HG02885 (cell line): ENCODE measurements around the gene SLC35F1.

ENCODE experiments used
- ATAC-seq: cut with Tn5 transposase; IDR thresholded peaks from one replicate; pipeline ENCODE4 v1.9.1; 2021; ENCODE audit warnings: mild to moderate bottlenecking; ENCODE audit not compliant: unreplicated experiment, poor library complexity

SLC35F1 gene

GRCh38 chr6:118174071-118174470 is 267.0 kb downstream of the SLC35F1 start:
- no peak for ATAC-seq

GRCh38 chr6:118177720-118178119 is 270.7 kb downstream of the SLC35F1 start:
- no peak for ATAC-seq

- no peak for ATAC-seq
Observed at GRCh38 chr6:118179048-118179447, 272.0 kb downstream of the SLC35F1 start.

GRCh38 chr6:118186672-118187567 is 279.9 kb downstream of the SLC35F1 start:
- ATAC-seq, result peak; percentile 73

- peak; percentile 44 for ATAC-seq
Observed at GRCh38 chr6:118187568-118188164, 280.6 kb downstream of the SLC35F1 start.

GRCh38 chr6:118188561-118188960 is 281.5 kb downstream of the SLC35F1 start:
- peak; percentile 22 for ATAC-seq

- no peak for ATAC-seq
Observed at GRCh38 chr6:118197539-118197938, 290.5 kb downstream of the SLC35F1 start.

GRCh38 chr6:118198746-118199145 is 291.7 kb downstream of the SLC35F1 start:
- ATAC-seq, result no peak

GRCh38 chr6:118200160-118200559 is 293.1 kb downstream of the SLC35F1 start:
- ATAC-seq, result no peak

GRCh38 chr6:118202517-118202916 is 295.5 kb downstream of the SLC35F1 start:
- ATAC-seq, result no peak

- ATAC-seq, result no peak
Observed at GRCh38 chr6:118203545-118203944, 296.5 kb downstream of the SLC35F1 start.

GRCh38 chr6:118206221-118206620 is 299.2 kb downstream of the SLC35F1 start:
- no peak for ATAC-seq

GRCh38 chr6:118207947-118208346 is 300.9 kb downstream of the SLC35F1 start:
- ATAC-seq, result no peak

GRCh38 chr6:118212451-118213173 is 305.5 kb downstream of the SLC35F1 start:
- no peak for ATAC-seq

GRCh38 chr6:118215269-118215668 is 308.2 kb downstream of the SLC35F1 start:
- no peak for ATAC-seq

- ATAC-seq, result no peak
Observed at GRCh38 chr6:118216751-118217150, 309.7 kb downstream of the SLC35F1 start.

- ATAC-seq, result no peak
Observed at GRCh38 chr6:118218156-118218555, 311.1 kb downstream of the SLC35F1 start.

GRCh38 chr6:118220429-118221128 is 313.5 kb downstream of the SLC35F1 start:
- no peak for ATAC-seq

GRCh38 chr6:118223316-118223715 is 316.3 kb downstream of the SLC35F1 start:
- no peak for ATAC-seq

- no peak for ATAC-seq
Observed at GRCh38 chr6:118228886-118229285, 321.8 kb downstream of the SLC35F1 start.
